ENCODE data around the gene ACTG1. TPM values are rescaled to one million over a fixed set of nuclear protein-coding genes. Genes with fewer than 3 reads are reported as not detected.
A peak's percentile ranks its signal among the peaks of the same experiment; 100 is the strongest.

Gene ACTG1
- total and polyA plus RNA-seq, 2 of the 13 experiments (the other 11 are each of a cell fraction or from before 2014, with no cell fraction given), result 973 to 1,138 TPM

GRCh38 chr17:81480140-81481072 lies 32.2 kb downstream of the ACTG1 start (continued):
- TF ChIP-seq MAZ (IDR thresholded peaks at IDR 0.05; ENCODE audit: borderline replicate concordance, low read depth, low read length) (no peak), MAZ (CRISPR knock-in tag; IDR thresholded peaks at IDR 0.05; ENCODE audit: low read depth) (no peak), KLF13 (CRISPR knock-in tag; IDR thresholded peaks at IDR 0.05) (no peak), RFX1 (IDR thresholded peaks at IDR 0.05) (no peak), MYC (CRISPR knock-in tag; IDR thresholded peaks at IDR 0.05; ENCODE audit: borderline replicate concordance) (no peak), ZNF597 (CRISPR knock-in tag; IDR thresholded peaks at IDR 0.05) (no peak), ZNF576 (CRISPR knock-in tag; IDR thresholded peaks at IDR 0.05) (no peak), ZNF263 (CRISPR knock-in tag; IDR thresholded peaks at IDR 0.05) (no peak), ZNF646 (CRISPR knock-in tag; IDR thresholded peaks at IDR 0.05) (no peak), RERE (CRISPR knock-in tag; IDR thresholded peaks at IDR 0.05; ENCODE audit: low read depth) (no peak), KDM6A (CRISPR knock-in tag; IDR thresholded peaks at IDR 0.05; ENCODE audit: low read depth) (no peak), ZNF605 (CRISPR knock-in tag; IDR thresholded peaks at IDR 0.05) (no peak), ZNF496 (CRISPR knock-in tag; IDR thresholded peaks at IDR 0.05; ENCODE audit: insufficient replicate concordance) (no peak), ZSCAN25 (CRISPR knock-in tag; IDR thresholded peaks at IDR 0.05) (peak; percentile 58; the same call in 1 of the 2 replicates), ZNF761 (CRISPR knock-in tag; conservative IDR thresholded peaks at IDR 0.05) (no peak), THAP11 (CRISPR knock-in tag; IDR thresholded peaks at IDR 0.05) (no peak)
